GM23338 (cell line): ENCODE results near the gene SIDT2. TPM values are rescaled to one million over a fixed set of nuclear protein-coding genes. Genes with fewer than 3 reads are reported as not detected.
A peak's percentile ranks its signal among the peaks of the same experiment; 100 is the strongest.

Experiments used
- ATAC-seq: fragments of 200-7000 bp; cut with Tn5 transposase; 3 replicates; pipeline ENCODE4 v1.9.1; 2020
- DNase-seq: peaks from one replicate; pipeline ENCODE4 v3.0.0-alpha.2; 2015; ENCODE audit warnings: low spot score
- H2AFZ ChIP-seq: fragments of 200-600 bp; sonication (generic); 2 replicates; pipeline ENCODE4 v1.8.0; 2016; ENCODE audit warnings: antibody characterized with exemption, mild to moderate bottlenecking, moderate library complexity
- H3F3A ChIP-seq: fragments of 200-600 bp; sonication (generic); replicated peaks from 2 replicates; pipeline ENCODE4 v1.8.0; 2017; ENCODE audit warnings: antibody characterized with exemption, mixed run types, low read depth
- H3K27ac ChIP-seq: fragments of 200-600 bp; sonication (generic); 2 replicates; pipeline ENCODE4 v1.6.1; 2016; ENCODE audit warnings: low read depth
- H3K27me3 ChIP-seq: fragments of 200-600 bp; sonication (generic); 2 replicates; pipeline ENCODE4 v1.8.0; 2016; ENCODE audit warnings: mild to moderate bottlenecking, mixed run types, moderate library complexity; ENCODE audit not compliant: insufficient read depth
- H3K36me3 ChIP-seq: fragments of 200-600 bp; sonication (generic); 2 replicates; pipeline ENCODE4 v1.8.0; 2016; ENCODE audit warnings: mild to moderate bottlenecking; ENCODE audit not compliant: insufficient read depth
- H3K4me1 ChIP-seq: fragments of 200-600 bp; sonication (generic); 2 replicates; pipeline ENCODE4 v1.8.0; 2016; ENCODE audit warnings: mild to moderate bottlenecking, moderate library complexity; ENCODE audit not compliant: insufficient read depth
- H3K4me2 ChIP-seq: fragments of 200-600 bp; sonication (generic); 2 replicates; pipeline ENCODE4 v1.7.1; 2017; ENCODE audit warnings: mixed run types
- H3K4me3 ChIP-seq: fragments of 200-600 bp; sonication (generic); 2 replicates; pipeline ENCODE4 v1.6.1; 2016; ENCODE audit warnings: mixed run types
- H3K79me2 ChIP-seq: fragments of 200-600 bp; sonication (generic); replicated peaks from 2 replicates; pipeline ENCODE4 v1.8.0; 2017; ENCODE audit warnings: mild to moderate bottlenecking; ENCODE audit not compliant: insufficient read depth
- H3K9me2 ChIP-seq: fragments of 200-600 bp; sonication (generic); 2 replicates; pipeline ENCODE4 v1.8.0; 2017; ENCODE audit not compliant: insufficient read depth
- H4K20me1 ChIP-seq: fragments of 200-600 bp; sonication (generic); replicated peaks from 2 replicates; pipeline ENCODE4 v1.8.0; 2017; ENCODE audit warnings: mild to moderate bottlenecking; ENCODE audit not compliant: insufficient read depth
- H3K27ac Mint-ChIP-seq: 2 replicates; pipeline ENCODE4 v1.8.0; 2020; ENCODE audit warnings: inconsistent platforms, mild to moderate bottlenecking, moderate library complexity, mixed read lengths
- H3K27me3 Mint-ChIP-seq: 3 replicates; pipeline ENCODE4 v1.8.0; 2022; ENCODE audit warnings: low read depth, mild to moderate bottlenecking, moderate library complexity, mixed read lengths, inconsistent platforms; ENCODE audit not compliant: insufficient read depth, poor library complexity
- H3K36me3 Mint-ChIP-seq: 3 replicates; pipeline ENCODE4 v1.8.0; 2021; ENCODE audit warnings: low read depth, mild to moderate bottlenecking, inconsistent platforms, moderate library complexity, mixed read lengths
- H3K4me1 Mint-ChIP-seq: 3 replicates; pipeline ENCODE4 v1.8.0; 2020; ENCODE audit warnings: mild to moderate bottlenecking, inconsistent platforms, mixed read lengths
- H3K4me3 Mint-ChIP-seq: 3 replicates; pipeline ENCODE4 v1.8.0; 2021; ENCODE audit warnings: moderate library complexity, mild to moderate bottlenecking, inconsistent platforms, mixed read lengths
- H3K9me3 Mint-ChIP-seq: 3 replicates; pipeline ENCODE4 v1.8.0; 2020; ENCODE audit warnings: moderate library complexity, mild to moderate bottlenecking, inconsistent platforms, mixed read lengths
- CREB1 ChIP-seq: fragments of 250-450 bp; sonication (Bioruptor Pico); IDR thresholded peaks from 2 replicates; pipeline ENCODE4 v1.5.0; 2020; ENCODE audit warnings: low read depth, mild to moderate bottlenecking, moderate library complexity
- EZH2 ChIP-seq: fragments of 200-600 bp; sonication (generic); IDR thresholded peaks from one replicate; pipeline ENCODE4 v1.8.0; 2017; ENCODE audit warnings: antibody characterized with exemption, mild to moderate bottlenecking, low read depth; ENCODE audit not compliant: unreplicated experiment
- EZH2phosphoT487 ChIP-seq: fragments of 200-600 bp; sonication (generic); IDR thresholded peaks from one replicate; pipeline ENCODE4 v1.8.1; 2018; ENCODE audit warnings: antibody characterized with exemption; ENCODE audit not compliant: unreplicated experiment
- JUNB ChIP-seq: IDR thresholded peaks from one replicate; pipeline ENCODE4 v1.6.1; 2016; ENCODE audit warnings: antibody characterized with exemption; ENCODE audit not compliant: unreplicated experiment
- NANOG ChIP-seq: IDR thresholded peaks from 2 replicates; pipeline ENCODE4 v1.6.1; 2016; ENCODE audit warnings: antibody characterized with exemption, borderline replicate concordance
- POLR2AphosphoS5 ChIP-seq: IDR thresholded peaks from 2 replicates; pipeline ENCODE4 v1.6.1; 2016; ENCODE audit warnings: antibody characterized with exemption, low read depth
- STAT1 ChIP-seq: IDR thresholded peaks from one replicate; pipeline ENCODE4 v1.6.1; 2016; ENCODE audit warnings: antibody characterized with exemption; ENCODE audit not compliant: unreplicated experiment
- ZNF114 ChIP-seq: fragments of 250-450 bp; sonication (Bioruptor Pico); IDR thresholded peaks from 2 replicates; pipeline ENCODE4 v1.5.0; 2020; ENCODE audit warnings: mild to moderate bottlenecking, moderate library complexity
- ZNF331 ChIP-seq: fragments of 250-450 bp; sonication (Bioruptor Pico); IDR thresholded peaks from 2 replicates; pipeline ENCODE4 v1.5.0; 2020; ENCODE audit warnings: low read depth, mild to moderate bottlenecking, moderate library complexity
- polyA plus RNA-seq: library from polyadenylated mRNA; unstranded; fragments of >200 nt; fragmentation: Nextera tagmentation; extraction: Ambion mirVana; gene quantifications from 2 replicates; pipeline ENCODE4 v1.2.1, GENCODE V29; 2016
- total RNA-seq: library from RNA; depleted of rRNA; stranded (reverse); fragments of >200 nt; shearing (Covaris generic); gene quantifications from 2 replicates; pipeline ENCODE4 v1.2.3, GENCODE V29; 2014
- TF ChIP-seq, protein P1 (sequence below), 2 experiments: fragments of 200-600 bp in 1 of 2; sonication (generic) in 1 of 2; conservative IDR thresholded peaks; 2 replicates each; pipeline versions ENCODE4 v1.5.1 to v1.6.1; 2016 to 2017; ENCODE audit warnings: antibody characterized with exemption in 2 of 2, low read depth in 2 of 2, mild to moderate bottlenecking in 2 of 2, moderate library complexity in 1 of 2
- TF ChIP-seq, protein P2 (sequence below): IDR thresholded peaks from one replicate; pipeline ENCODE4 v1.6.1; 2018; ENCODE audit warnings: antibody characterized with exemption; ENCODE audit not compliant: unreplicated experiment
- TF ChIP-seq, protein P3 (sequence below): fragments of 250-450 bp; sonication (Bioruptor Pico); IDR thresholded peaks from 2 replicates; pipeline ENCODE4 v1.5.0; 2020; ENCODE audit warnings: mild to moderate bottlenecking, moderate library complexity
- TF ChIP-seq, protein P4 (sequence below): IDR thresholded peaks from 2 replicates; pipeline ENCODE4 v1.6.1; 2016; ENCODE audit warnings: antibody characterized with exemption

Gene SIDT2
- total and polyA plus RNA-seq, 2 experiments from 2014 or later = 7.5 to 12.1 TPM

DNA sequence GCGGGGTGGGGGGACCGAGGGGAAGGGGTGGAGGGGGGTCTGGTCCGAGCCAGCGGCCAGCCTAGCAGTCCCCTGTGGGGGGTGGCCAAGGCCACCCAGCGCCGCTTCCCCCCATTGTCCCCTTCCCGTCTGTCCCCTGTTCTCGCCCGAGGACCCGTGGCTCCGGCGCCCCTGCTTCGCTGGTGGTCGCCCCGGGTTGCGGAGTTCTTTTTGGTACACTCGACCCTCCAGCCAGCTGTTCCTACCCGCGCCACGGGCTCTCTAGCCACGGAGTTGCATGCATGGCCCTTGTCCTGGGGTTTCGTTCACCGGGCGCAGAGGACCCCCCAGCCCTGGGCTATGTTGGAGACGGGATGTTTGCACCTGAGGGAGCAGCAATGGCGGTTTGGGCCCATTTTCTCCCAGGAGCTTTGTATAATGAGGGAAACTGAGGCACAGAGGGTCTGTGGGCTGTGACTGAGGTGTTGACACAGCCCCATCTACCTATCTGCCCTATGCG lies 54.4 kb downstream of the SIDT2 start:
- H3K4me3 Mint-ChIP-seq = peak overlapping the region; percentile 85
- Histone ChIP-seq H3K27me3 (no peaks in the 10 kb centered on the region), H3K79me2 (peaks cover 44% of the 10 kb centered on the region), H3K36me3 (no peaks in the 10 kb centered on the region), H3K4me2 (peak overlapping the region; percentile 97), H3K9me2 (no peaks in the 10 kb centered on the region), H2AFZ (0 out of 2 replicates have a peak overlapping the region, but pooled peaks have one; percentile 79), H4K20me1 (peaks cover 7% of the 10 kb centered on the region; the same call in 1 of the 2 replicates), H3K4me3 (peak overlapping the region; percentile 97), H3K27ac (peak overlapping the region; percentile 83; the same call in 1 of the 2 replicates), H3F3A (0 out of 2 replicates have a peak, but pooled peaks cover 4% of the 10 kb centered on the region), H3K4me1 (peaks cover 7% of the 10 kb centered on the region)
- H3K36me3 Mint-ChIP-seq = peaks cover 9% of the 10 kb centered on the region; the same call in 2 of the 3 replicates
- TF ChIP-seq EZH2 (no peak), ZNF331 (CRISPR knock-in tag) (no peak), EZH2phosphoT487 (no peak), ZNF114 (CRISPR knock-in tag) (no peak), CREB1 (CRISPR knock-in tag) (no peak), NANOG (no peak), POLR2AphosphoS5 (no peak), JUNB (no peak), STAT1 (no peak)
- TF ChIP-seq, protein P1, sequence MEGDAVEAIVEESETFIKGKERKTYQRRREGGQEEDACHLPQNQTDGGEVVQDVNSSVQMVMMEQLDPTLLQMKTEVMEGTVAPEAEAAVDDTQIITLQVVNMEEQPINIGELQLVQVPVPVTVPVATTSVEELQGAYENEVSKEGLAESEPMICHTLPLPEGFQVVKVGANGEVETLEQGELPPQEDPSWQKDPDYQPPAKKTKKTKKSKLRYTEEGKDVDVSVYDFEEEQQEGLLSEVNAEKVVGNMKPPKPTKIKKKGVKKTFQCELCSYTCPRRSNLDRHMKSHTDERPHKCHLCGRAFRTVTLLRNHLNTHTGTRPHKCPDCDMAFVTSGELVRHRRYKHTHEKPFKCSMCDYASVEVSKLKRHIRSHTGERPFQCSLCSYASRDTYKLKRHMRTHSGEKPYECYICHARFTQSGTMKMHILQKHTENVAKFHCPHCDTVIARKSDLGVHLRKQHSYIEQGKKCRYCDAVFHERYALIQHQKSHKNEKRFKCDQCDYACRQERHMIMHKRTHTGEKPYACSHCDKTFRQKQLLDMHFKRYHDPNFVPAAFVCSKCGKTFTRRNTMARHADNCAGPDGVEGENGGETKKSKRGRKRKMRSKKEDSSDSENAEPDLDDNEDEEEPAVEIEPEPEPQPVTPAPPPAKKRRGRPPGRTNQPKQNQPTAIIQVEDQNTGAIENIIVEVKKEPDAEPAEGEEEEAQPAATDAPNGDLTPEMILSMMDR (conservative IDR thresholded peaks at IDR 0.05; ENCODE audit: low read depth in 2 of 2) = no peak
- TF ChIP-seq, protein P2, sequence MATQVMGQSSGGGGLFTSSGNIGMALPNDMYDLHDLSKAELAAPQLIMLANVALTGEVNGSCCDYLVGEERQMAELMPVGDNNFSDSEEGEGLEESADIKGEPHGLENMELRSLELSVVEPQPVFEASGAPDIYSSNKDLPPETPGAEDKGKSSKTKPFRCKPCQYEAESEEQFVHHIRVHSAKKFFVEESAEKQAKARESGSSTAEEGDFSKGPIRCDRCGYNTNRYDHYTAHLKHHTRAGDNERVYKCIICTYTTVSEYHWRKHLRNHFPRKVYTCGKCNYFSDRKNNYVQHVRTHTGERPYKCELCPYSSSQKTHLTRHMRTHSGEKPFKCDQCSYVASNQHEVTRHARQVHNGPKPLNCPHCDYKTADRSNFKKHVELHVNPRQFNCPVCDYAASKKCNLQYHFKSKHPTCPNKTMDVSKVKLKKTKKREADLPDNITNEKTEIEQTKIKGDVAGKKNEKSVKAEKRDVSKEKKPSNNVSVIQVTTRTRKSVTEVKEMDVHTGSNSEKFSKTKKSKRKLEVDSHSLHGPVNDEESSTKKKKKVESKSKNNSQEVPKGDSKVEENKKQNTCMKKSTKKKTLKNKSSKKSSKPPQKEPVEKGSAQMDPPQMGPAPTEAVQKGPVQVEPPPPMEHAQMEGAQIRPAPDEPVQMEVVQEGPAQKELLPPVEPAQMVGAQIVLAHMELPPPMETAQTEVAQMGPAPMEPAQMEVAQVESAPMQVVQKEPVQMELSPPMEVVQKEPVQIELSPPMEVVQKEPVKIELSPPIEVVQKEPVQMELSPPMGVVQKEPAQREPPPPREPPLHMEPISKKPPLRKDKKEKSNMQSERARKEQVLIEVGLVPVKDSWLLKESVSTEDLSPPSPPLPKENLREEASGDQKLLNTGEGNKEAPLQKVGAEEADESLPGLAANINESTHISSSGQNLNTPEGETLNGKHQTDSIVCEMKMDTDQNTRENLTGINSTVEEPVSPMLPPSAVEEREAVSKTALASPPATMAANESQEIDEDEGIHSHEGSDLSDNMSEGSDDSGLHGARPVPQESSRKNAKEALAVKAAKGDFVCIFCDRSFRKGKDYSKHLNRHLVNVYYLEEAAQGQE = no peak
- TF ChIP-seq, protein P3, sequence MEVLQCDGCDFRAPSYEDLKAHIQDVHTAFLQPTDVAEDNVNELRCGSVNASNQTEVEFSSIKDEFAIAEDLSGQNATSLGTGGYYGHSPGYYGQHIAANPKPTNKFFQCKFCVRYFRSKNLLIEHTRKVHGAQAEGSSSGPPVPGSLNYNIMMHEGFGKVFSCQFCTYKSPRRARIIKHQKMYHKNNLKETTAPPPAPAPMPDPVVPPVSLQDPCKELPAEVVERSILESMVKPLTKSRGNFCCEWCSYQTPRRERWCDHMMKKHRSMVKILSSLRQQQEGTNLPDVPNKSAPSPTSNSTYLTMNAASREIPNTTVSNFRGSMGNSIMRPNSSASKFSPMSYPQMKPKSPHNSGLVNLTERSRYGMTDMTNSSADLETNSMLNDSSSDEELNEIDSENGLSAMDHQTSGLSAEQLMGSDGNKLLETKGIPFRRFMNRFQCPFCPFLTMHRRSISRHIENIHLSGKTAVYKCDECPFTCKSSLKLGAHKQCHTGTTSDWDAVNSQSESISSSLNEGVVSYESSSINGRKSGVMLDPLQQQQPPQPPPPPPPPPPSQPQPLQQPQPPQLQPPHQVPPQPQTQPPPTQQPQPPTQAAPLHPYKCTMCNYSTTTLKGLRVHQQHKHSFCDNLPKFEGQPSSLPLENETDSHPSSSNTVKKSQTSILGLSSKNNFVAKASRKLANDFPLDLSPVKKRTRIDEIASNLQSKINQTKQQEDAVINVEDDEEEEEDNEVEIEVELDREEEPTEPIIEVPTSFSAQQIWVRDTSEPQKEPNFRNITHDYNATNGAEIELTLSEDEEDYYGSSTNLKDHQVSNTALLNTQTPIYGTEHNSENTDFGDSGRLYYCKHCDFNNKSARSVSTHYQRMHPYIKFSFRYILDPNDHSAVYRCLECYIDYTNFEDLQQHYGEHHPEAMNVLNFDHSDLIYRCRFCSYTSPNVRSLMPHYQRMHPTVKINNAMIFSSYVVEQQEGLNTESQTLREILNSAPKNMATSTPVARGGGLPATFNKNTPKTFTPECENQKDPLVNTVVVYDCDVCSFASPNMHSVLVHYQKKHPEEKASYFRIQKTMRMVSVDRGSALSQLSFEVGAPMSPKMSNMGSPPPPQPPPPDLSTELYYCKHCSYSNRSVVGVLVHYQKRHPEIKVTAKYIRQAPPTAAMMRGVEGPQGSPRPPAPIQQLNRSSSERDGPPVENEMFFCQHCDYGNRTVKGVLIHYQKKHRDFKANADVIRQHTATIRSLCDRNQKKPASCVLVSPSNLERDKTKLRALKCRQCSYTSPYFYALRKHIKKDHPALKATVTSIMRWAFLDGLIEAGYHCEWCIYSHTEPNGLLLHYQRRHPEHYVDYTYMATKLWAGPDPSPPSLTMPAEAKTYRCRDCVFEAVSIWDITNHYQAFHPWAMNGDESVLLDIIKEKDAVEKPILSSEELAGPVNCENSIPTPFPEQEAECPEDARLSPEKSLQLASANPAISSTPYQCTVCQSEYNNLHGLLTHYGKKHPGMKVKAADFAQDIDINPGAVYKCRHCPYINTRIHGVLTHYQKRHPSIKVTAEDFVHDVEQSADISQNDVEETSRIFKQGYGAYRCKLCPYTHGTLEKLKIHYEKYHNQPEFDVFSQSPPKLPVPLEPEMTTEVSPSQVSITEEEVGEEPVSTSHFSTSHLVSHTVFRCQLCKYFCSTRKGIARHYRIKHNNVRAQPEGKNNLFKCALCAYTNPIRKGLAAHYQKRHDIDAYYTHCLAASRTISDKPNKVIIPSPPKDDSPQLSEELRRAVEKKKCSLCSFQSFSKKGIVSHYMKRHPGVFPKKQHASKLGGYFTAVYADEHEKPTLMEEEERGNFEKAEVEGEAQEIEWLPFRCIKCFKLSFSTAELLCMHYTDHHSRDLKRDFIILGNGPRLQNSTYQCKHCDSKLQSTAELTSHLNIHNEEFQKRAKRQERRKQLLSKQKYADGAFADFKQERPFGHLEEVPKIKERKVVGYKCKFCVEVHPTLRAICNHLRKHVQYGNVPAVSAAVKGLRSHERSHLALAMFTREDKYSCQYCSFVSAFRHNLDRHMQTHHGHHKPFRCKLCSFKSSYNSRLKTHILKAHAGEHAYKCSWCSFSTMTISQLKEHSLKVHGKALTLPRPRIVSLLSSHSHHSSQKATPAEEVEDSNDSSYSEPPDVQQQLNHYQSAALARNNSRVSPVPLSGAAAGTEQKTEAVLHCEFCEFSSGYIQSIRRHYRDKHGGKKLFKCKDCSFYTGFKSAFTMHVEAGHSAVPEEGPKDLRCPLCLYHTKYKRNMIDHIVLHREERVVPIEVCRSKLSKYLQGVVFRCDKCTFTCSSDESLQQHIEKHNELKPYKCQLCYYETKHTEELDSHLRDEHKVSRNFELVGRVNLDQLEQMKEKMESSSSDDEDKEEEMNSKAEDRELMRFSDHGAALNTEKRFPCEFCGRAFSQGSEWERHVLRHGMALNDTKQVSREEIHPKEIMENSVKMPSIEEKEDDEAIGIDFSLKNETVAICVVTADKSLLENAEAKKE (CRISPR knock-in tag) = no peak
- TF ChIP-seq, protein P4, sequence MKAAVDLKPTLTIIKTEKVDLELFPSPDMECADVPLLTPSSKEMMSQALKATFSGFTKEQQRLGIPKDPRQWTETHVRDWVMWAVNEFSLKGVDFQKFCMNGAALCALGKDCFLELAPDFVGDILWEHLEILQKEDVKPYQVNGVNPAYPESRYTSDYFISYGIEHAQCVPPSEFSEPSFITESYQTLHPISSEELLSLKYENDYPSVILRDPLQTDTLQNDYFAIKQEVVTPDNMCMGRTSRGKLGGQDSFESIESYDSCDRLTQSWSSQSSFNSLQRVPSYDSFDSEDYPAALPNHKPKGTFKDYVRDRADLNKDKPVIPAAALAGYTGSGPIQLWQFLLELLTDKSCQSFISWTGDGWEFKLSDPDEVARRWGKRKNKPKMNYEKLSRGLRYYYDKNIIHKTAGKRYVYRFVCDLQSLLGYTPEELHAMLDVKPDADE = no peak
- peak; percentile 49 for DNase-seq
- H3K27ac Mint-ChIP-seq = peak overlapping the region; percentile 78
- H3K9me3 Mint-ChIP-seq = no peaks in the 10 kb centered on the region
- H3K4me1 Mint-ChIP-seq = peaks cover 25% of the 10 kb centered on the region
- peaks cover 10% of the 10 kb centered on the region for H3K27me3 Mint-ChIP-seq
- peak; percentile 29 for ATAC-seq
